HG03469 (cell line): ENCODE data around the gene DGCR2.
"Not testable (repeated sequence)": the region's sequence is repeated elsewhere in the genome, so short reads cannot be mapped to it uniquely, and the experiment has no call there.

ENCODE experiments used
- ATAC-seq: cut with Tn5 transposase; IDR thresholded peaks from one replicate; pipeline ENCODE4 v1.9.1; 2021; ENCODE audit warnings: mild to moderate bottlenecking, moderate library complexity, moderate number of reproducible peaks; ENCODE audit not compliant: unreplicated experiment

DGCR2 gene

DNA sequence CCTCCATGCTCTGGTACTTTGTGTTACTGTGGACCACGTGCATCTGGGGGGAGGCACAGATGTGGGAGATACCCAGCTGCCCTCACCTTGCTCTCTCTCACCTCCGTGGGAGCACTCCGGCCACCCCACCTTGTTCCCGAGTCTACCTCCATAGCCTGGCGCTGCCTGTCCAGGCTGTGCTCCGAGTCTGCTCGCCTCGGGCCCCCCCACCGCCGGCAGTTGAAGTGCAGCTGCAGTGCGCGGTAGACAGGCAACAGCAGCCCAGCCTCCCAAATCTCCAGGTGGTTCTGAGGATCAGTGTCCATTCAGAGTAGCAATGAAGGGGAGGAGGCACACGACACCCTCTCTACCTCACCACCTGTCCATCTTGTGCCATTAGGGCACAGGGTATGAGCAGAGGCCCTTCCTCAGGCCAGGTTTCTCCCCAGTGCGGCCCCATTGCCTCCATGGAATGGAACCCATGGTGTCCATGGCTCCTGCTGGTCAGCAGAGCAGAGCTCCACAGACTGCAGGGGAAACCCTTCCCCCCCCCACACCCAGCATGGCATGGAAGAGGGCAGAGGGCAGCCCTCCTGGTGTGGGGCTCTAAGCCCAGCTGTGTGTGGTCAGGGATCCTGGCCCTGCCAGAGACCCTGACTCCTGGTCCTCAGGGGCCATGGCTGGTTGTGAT is 89.2 kb downstream of the DGCR2 start:
- ATAC-seq, result not testable (repeated sequence)

DNA sequence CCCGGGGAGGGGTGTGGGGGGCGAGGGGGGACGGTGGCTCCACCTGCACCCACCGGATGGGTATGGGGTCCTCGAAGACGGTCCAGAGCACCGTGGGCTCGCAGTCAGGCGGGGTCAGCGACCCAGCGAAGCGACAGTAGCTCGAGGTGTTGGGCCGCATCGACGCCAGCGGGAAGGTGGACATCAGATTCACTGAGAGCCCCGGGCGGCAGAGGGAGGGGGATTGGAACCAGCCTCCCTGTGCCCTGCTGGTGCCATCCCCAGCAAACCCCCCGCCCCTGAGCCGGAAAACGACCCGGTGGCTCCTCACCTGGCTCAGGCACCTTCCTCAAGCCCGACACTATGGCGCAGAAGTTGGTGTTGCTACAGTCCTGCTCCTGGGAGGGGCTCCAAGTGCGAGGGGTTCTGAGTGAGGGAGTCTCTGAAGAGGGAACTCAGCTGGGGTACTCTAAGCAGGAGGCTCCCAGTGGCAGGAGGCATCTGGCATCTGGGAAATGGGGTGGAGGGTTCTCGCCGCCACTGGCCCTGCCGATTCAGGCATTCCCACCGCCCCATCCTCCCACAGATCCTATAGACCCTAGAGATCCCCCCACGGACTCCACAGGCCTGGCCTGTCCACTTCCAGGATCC is 89.9 kb downstream of the DGCR2 start:
- not testable (repeated sequence) for ATAC-seq

DNA sequence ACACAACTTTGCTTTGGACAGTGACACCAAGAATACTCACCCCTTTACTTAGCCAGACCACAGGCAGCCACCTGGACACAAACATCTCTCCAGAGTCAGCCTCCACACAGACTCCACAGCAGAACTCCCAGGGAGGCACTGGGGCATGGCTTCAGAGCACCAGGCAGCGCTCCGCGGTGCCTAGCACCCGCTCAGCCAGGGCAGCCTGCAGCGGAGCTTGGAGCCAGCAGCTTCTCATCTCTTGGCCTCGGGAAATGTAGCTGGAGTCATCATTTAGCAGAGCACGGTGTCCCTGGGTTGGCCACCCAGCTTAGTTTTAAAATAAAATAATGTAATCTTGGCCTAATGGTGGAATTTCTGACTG is 91.3 kb downstream of the DGCR2 start:
- not testable (repeated sequence) for ATAC-seq

DNA sequence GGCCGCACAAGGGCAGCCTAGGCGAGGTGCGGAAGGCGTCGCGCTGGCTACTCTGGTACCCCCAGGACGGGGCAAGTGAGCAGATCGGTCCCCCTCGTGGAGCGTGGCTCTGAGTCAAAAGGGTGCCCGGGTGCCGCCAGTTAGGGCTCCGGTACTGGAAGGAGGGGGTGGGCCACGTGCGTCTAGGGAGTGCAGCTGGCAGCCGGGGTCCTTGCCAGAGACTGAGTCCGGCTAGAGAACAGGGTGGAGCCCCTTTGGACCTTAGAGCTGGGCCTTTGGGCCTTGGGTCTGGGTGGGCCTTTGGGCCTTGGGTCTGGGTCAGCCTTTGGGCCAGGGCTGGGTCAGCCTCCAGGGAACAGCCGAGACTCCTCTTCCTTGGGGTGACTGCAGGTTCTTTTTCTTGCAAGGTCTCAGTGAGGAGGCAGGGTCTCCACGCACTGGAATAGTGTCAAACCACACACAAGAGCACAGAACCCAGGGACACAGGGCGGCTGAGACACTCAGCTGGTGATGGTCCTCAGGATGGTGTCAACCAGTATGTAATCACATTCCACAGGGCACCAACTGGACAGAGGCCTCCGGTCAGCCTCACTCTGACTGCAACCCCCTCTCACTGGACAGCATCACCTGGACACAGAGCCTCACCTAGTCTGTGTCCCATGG is 91.9 kb downstream of the DGCR2 start:
- ATAC-seq, result not testable (repeated sequence)

DNA sequence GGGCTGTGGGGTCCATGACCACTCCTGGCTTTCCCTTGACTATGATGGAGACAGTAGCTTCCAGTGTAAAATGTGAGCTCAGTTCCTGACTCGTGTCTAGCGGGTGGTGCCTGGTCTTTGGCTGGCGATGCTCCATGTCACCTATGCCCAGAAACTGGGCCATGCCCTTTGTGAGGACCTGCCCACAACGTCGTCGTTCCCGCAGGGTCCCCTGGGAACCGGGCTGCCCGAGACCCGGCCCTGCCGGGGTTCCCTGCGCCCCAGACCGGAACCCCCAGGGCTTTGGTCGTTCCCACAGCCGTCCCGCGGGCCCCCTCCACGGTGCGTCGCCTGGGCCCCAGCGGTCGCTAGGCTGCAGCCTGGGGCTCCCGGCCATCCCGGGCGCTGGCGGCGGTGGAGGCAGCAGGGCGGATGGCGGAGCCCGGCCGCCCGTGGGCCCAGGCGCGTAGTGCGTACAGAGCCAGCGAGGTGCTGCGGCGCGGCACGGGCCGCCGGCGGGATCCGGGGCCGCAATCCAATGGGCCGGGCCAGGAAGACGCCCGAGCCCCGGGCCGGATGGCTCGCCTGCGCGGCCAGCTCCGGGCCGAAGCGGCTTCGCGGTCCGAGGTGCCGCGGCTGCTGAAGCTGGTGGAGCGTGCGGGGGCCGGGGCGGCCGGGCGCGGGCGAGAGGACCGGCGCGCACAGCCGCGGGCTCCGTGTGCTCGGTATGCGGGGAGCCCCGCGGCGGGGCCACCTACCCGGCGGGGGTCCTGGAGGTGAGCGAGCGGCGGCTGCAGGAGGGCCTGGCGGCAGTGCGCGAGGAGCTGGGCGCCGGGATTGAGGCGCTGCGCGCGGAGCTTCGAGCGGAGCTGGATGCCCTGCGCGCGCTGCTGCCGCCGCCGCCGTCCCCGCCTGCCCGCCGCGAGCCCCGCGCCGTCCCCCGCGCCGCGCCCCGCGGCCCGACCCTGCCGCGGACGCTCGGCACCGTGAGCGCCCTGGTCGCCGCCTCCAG is 92.8 kb downstream of the DGCR2 start:
- not testable (repeated sequence) for ATAC-seq

DNA sequence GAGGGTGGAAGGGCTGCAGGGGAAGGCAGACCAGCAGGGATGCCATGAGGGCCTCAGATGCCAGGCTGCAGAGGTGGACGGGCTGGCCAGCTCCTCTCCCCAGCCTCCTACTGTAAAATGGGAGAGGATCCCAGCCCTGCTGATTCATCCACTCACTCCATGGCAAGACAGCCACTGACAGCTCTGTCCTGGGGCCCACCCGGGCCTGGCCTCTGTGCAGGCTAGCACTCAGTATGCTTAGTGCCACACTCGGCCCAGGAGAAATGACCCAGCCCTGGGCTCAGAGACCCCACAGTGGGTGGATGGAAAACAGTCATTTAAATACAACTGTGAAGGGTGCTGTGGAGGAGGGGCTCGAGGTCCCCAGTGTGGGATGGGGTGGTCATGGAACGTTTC is 94.2 kb downstream of the DGCR2 start:
- not testable (repeated sequence) for ATAC-seq

DNA sequence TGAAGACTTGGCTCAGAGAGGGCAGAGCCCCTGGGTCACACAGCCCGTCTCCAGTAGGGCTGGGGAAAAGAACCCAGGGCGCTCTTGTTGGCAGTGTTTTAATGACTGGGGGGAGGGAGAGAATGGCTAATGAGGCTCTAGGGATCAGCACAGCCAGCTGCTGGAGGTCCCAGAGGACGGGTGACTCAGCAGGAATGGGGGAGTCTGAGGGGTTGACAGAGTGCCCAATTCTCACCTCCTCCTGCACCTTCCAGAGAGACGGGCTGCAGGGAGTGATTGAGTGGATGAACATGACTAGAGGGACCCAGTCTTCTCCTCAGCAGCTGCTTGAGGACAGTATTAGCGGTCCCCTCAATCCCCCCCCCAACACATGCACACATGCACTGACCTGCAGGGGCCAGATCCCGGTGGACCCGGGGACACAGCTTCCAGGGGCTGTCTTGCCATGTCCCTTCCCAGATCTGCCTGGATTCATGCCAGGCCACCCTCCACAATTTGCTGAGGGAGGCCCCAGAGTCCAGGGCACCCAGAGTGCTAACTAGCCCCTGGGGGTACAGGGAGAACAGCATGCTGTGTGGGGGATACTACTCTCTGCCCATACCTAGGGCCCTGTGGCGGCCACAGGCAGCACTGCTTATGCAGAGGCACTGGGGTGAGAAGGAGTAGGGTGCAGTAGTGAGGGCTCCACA is 94.7 kb downstream of the DGCR2 start:
- ATAC-seq, result not testable (repeated sequence)

DNA sequence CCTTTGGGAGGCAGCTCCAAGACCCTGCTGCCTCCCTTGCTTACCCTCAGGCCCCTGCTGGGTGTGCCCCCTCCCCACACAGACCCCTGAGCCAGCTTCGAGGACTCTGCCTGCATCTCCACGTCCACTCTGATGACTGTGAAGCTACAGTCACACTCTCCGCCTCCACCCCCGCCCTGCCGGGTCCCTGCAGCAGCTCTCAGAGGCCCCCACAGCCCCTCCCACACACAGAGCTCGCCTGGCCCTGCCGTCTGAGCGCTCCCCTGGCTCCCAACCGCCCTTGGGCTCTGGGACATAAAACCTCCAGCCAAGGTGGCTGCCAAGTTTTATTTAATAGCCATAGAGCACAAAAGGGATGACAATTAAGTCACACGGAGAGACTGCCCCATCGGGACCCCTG is 96.1 kb downstream of the DGCR2 start:
- not testable (repeated sequence) for ATAC-seq

DNA sequence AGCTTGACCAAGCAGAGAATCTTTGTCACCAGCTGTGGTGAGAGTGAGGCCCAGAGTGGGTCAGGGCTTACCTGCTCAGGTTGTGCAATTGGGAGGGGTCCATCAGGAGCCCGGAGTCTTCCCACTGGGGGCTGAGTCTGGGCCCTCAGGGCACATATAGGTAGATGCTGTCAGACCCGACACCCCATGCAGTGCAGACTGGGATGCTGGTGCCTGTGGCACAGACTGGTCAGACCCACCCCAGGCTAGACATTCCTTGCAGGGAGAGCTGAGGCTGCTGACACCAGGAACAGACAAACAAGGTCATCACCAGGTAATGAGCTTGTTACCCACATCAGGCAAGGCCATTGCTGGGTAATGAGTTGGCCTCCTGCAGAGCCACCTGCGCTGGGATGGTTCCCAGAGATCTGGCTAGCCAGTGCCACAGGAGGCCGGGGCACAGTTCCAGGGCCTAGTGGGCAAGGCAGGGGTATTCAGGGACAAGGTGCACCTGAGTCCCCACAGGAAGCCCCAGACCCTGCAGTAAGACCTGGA is 97.2 kb downstream of the DGCR2 start:
- ATAC-seq, result not testable (repeated sequence)

DNA sequence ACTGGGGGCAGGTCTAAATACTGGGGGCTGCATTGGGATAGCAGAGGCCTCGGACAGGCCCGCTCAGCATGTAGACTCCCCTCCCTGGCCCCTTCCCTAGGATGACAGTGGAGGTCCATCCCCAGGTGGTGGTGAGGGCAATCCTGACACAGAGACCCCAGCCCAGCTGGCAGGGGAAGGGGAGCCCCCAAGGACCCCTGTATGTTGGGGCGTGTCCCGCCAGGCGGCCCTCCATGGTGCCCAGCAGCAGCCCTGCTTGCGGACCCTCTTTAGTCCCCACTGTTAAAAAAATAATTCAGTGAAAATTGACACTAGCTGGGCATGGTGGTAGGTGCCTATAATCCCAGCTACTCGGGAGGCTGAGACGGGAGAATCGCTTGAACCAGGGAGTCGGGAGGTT is 98.3 kb downstream of the DGCR2 start:
- ATAC-seq, result not testable (repeated sequence)

DNA sequence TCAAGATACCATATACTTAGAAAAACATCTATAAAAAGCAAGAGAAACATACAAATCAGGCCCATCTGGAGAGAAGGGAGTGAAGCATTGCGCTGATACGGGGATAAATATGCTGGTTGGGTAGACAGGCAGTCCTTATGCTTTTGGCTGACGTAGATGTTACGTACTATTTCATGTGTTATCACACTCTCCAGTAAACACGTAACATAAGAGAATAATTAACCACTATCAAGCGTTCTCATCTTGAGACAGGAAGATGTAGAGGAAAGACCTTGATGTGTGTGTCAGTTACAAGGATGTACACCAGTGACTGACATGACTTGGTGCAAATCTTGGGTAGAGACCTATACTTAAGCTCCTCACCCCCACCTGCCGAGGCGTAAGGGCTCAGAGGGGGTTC is 99.5 kb downstream of the DGCR2 start:
- no peak for ATAC-seq

DNA sequence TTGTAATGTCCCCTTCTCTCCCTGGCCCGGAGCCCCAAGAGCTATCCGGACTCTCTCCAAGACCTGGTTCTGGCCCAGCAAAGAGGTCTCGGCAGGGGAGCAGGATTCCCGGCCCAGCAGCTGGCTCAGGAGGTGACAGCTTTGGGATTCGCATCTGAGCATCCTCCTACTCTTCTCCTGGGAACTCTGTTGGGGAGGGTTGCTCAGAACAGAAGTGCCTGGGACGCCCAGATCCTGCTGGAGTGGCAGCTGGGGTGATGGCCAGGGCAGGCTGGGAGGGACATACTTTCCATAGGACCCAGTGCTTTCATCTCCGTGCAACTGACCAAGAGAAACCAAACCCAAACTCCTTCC is 102.6 kb downstream of the DGCR2 start:
- no peak for ATAC-seq

DNA sequence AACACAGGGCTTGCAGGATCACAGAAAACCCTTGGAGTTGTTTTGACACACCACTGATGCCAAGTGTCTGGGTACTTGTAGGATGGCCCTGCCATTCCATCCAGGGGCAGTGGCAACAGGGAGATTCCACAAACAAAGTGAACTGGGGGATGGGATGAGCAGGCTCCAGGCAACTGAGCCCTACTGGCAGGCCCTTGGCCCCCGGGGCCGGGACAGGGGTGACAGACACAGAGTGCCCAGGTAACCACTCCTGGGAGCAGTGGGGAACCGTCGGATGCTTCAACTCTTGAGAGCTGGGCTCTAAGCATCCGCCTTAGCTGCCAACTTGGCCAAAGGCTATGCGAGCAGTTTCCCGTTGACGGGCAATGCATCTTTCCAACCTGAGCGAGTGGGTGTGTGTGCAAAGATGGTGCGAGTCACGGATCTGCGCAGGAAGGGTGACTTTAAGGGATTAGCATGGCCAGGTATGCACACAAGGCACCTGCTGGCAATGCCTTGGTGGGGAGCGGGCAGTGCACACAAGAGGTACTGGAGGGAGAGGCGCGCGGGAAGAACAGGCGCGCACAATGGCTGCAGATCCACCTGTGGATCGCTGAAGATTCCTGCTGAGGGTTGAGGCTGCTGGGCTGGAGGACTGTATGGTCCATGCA is 103.1 kb downstream of the DGCR2 start:
- no peak for ATAC-seq

DNA sequence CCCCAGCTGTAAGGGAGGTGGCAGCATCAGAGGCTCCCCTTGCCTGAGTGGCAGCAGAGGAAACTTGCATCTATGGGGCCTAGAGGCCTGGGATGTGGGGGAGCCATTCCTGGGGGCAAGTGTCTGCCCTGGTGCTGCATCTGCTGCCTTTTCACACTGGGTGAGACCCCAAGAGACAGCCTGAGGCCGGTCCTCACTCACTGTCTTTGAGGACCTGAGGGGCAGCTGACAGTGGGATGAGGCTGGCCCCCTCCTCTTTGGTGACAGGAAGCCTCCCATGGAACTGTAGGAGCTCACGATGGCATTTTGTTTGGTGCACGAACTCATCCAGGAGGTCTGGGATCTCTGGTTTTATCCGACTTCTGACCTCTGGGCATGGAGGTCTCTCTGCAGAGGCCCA is 104.0 kb downstream of the DGCR2 start:
- no peak for ATAC-seq

DNA sequence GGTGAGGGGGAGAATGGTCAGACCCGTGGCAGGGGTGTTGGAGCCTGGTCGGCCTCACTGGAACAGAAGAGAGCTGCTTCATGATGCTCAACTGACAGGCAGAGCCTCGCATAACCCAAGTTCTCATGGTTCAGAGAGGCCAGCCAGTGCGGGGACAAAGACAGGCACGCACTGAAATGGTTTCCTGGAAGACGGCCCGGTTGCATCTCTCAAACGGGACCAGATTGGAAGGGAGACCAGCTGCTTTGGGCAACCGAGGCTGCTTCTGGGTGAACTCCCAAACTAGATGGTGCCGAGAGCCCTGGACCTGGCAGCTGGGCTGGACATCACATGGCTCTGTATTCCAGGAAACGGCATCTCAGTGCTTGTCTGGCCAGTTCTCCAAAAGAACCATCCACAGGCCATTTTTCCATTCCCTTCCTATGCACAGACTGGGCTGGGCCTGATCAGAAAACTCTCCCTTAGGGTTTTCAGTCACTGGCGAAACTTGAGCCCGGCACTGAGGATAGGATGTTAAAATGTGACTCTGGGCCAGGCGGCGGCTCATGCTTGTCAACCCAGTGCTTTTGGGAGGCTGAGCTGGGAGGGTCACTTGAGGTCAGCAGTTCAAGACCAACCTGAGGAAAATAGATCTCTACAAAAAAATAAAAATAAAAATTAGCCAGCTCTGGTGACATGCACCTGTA is 106.0 kb downstream of the DGCR2 start:
- no peak for ATAC-seq

DNA sequence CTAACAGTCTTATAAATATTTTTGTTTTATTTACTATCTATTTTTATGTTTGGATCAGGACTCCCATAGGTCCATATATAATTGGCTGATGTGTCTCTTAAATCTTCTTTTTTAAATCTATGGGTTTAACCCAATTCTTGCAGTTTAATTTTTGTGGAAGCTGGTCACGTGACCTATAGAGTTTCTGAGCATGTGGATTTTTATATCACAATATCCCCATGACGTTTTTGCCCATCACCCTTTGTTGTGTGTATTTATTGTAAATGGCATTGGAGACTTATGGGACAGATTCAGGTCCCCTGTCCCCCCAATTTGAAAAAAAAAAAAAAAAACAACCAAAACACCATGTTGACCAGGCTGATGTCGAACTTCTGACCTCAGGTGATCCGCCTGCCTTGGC is 107.3 kb downstream of the DGCR2 start:
- ATAC-seq, result no peak

DNA sequence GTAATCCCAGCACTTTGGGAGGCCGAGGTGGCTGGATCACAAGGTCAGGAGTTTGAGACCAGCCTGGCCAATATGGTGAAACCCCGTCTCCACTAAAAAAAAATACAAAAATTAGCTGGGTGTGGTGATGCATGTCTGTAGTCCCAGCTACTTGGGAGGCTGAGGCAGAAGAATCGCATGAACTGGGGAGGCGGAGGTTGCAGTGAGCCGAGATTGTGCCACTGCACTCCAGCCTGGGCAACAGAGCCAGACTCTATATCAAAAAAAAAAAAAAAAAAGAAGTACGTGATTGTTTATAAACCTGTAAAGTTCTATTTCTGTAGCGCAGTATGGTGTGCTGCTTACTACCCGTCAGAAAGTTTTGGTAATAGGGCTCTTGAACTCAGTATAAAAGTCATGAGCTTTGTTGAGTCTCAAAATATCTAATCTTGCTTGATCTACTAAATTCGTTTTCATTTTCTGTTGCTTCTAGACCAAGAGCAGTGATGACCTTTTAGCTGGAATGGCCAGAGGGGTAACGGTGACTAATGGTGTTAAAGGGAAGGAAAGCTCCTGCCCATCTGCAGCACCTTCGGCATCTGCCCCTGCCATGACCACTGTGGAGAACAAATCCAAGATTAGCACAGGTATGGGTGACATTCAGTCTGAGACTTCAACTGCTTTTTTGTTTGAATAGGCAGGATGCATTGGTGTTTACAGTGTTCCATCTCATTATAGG is 108.2 kb downstream of the DGCR2 start:
- ATAC-seq, result not testable (repeated sequence)

DNA sequence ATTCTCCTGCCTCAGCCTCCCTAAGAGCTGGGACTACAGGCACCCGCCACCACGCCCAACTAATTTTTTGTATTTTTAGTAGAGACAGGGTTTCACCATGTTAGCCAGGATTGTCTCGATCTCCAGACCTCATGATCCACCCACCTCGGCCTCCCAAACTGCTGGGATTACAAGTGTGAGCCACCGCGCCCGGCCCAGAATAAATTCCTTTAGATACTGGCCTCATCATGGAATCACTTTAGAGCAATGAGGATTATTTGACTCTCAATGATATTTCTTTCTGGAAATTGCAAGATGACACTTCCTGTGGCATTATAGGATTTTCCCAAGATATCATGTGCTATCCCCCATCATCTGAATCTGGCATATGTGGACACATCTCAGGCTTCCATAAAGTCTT is 108.8 kb downstream of the DGCR2 start:
- not testable (repeated sequence) for ATAC-seq
